NCI-H2196 (cell line): ENCODE data around the gene OTUD5.
"Not testable (repeated sequence)": the region's sequence is repeated elsewhere in the genome, so short reads cannot be mapped to it uniquely, and the experiment has no call there.

ENCODE experiments used
- DNase-seq: peaks from one replicate; lab custom pipeline; 2025; ENCODE audit not compliant: unreplicated experiment; lab: John Stamatoyannopoulos, UW

OTUD5 gene

GRCh38 chrX:48957477-48957826 is at the start of gene OTUD5:
Gene OTUD5, minus strand, starts transcription at chrX:48957607. Its CDS starts 37 bp downstream, at chrX:48957570.
- peak; percentile 62 for DNase-seq

- DNase-seq, result peak; percentile 8
Measured at GRCh38 chrX:49003696-49004095, 46.3 kb upstream of the OTUD5 start.

DNA sequence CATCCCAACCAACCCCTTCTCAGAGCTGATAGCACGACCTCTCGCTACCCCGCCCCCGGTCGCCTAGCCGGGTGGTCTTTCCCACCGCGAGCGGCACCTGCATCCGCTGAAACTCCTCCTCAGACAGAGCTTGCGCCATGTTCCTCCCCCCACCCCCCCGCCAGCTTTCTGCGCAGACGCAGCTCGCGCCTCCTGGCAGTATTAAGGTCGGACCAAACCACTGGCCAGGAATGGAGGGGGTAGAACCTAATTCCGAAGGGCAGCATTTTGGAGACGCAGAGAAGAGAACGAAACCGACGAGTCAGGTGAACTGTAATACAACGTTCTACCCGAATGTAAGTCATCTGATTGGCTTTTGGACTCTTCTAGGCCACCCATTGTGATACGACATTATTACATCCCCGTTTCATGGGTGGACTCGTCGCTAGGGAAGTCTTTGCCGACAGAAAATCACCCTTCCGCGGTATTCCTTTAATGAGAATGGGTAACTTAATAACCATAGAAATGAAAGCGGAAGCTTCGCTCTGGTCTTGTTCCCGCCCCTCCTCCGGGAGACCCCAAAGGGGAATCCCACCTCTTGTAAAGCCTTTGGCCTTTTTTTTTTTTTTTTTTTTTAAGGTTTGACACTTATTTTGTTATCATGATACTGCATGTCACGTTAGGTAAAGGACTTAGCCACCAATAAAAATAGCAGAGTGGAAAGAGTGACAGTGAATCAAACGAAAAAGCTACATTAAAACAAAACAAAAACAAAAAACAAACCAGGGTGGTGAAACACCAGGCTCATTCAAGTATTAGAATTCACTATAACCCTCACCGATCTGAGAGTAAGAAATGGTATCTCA is 44.9 kb upstream of the OTUD5 start, which contains the start of gene GRIPAP1:
Gene GRIPAP1, minus strand, starts transcription at position 174 of the 845 bp plus-strand sequence. Its CDS starts 35 bp downstream, at position 139.
- peak; percentile 82 for DNase-seq

GRCh38 chrX:49001521-49002090 is 44.2 kb upstream of the OTUD5 start:
- DNase-seq, result peak; percentile 14

- DNase-seq, result no peak
Measured at GRCh38 chrX:49000636-49001035, 43.2 kb upstream of the OTUD5 start.

DNA sequence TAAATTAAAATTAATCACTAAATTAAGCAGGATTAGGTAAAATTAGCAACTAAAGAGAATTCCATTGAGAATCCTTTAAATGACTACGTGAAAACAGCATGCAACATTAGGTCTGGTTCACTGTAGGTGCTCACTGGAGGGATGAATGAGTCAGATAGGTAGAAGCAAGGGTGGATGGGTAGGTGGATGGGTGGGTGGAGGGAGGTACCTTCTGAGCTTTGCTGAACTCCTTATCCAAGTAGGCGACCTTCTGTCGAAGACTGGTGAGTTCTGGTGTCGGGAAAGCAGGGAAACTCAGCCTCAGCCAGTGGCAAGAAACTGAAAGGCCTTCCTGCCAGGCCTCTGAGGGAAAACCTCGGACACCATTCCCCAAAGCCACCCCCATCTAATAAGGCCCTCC is 41.6 kb upstream of the OTUD5 start:
- no peak for DNase-seq

- DNase-seq, result no peak
Measured at GRCh38 chrX:48998391-48998790, 41.0 kb upstream of the OTUD5 start.

GRCh38 chrX:48997865-48998264 is 40.5 kb upstream of the OTUD5 start:
- no peak for DNase-seq

- DNase-seq, result no peak
Measured at GRCh38 chrX:48997455-48997854, 40.0 kb upstream of the OTUD5 start.

DNA sequence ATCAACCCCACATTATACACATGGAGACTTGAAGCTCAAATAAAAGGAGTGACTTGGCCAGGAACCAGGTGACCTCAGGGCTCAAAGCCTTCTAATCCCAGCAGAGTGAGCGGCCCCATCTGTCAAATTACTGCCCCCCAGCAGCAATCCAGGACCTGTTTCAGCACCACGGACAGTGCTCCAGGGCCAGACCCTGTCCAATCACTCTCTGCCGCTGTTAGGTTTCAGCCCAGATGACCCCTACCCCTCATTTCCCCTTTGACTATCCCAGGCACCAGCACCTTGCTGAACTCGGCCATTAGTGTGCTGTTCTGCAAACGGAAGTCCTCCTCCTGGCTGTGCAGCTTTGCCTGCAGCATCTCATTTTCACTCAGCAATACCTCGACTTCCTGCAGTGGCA is 39.6 kb upstream of the OTUD5 start:
- DNase-seq, result no peak

DNA sequence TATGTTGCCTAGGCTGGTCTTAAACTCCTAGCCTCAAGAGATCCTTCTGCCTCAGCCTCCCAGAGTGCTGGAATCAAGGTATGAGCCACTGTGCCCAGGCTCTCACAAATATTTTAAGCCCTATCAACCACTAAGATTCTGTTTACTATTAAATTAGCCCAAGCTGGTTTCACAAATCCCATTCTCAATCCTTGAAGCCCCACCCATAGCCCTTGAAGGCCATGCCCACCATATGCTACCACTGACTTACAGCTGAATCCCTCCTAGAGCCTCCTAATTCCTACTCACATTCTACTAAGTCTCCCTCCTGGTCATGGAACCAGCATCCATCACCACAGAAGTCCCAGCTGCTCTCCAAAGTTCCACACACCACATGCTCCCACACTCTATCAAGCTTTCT is 34.9 kb upstream of the OTUD5 start:
- DNase-seq, result no peak

DNA sequence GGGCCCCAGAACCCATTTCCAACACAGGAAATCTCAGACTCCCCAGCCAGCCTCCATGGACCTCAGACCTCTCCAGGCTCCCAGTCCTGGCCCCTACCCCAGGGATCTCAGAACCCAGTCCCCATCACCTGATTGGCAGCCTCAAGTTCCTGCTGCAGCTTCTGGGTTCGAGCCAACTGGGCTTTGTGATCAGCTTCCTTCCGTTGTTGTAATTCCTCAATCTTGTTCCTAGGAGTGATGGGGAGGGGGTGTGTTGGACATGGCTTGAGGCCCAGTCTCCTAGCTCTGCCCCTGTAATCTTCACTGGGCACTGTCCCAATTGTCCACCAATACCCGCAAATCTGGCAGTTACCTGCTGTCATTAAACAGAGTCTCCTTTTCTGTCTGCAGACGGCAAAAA is 32.1 kb upstream of the OTUD5 start:
- DNase-seq, result no peak

DNA sequence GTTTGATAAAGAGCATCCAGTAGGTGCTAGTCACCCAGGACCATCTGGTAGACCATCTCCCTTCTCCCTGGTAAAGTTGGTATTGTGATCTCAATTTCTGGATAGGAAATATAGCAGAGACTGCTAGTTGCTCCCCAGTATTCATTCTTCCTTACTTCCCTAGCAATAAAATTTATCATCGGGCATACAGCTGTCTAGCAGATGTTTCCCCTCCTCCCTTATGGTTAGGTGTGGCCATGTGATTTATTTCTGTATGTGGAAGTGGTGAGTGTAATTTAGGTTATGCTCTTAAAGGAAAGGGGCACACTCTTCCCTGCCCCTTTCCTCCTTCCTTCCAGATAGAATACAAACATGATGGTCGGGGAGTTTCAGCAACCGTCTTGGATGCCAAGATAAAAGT is 26.5 kb upstream of the OTUD5 start:
- no peak for DNase-seq

DNA sequence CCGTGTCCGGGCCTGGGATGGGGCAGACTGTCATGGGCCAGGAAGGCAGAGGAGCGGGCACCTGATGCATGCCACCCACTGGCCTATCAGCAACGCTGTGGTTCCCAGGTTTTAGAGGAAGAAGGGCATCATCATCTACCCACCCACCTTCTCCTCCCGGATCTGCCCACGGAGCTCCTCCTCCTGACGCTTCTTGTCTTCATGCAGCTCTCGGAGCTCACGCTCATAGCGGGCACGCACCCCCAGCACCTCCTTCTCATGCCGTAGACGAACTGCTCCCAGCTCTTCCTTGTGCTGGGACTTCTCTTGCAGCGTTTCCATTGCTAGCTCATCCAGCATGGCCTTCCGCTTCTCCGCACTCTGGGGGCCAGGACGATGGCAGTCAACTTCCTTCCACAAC is 25.7 kb upstream of the OTUD5 start:
- DNase-seq, result no peak

DNA sequence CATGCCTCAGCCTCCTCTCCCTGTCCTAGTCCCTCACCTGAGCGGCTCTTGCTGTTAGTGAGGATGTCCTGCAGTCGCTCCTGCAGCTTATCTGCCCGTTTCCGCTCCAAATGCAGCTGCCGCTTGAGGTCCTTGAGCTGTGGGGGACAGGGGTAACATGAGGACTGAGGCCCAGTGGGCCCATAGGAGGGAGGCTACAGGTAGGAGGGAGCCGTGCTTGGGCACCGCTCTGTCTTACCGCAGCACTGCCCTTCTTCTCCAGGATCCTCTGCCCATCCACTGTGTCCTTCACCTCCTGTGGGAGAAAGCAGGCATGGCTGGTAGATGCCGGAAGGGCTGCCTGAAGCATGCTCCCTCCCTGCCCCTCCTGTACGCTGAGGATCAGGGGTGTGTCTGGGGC is 23.8 kb upstream of the OTUD5 start:
- no peak for DNase-seq

- not testable (repeated sequence) for DNase-seq
Measured at GRCh38 chrX:48980341-48980740, 22.9 kb upstream of the OTUD5 start.

DNA sequence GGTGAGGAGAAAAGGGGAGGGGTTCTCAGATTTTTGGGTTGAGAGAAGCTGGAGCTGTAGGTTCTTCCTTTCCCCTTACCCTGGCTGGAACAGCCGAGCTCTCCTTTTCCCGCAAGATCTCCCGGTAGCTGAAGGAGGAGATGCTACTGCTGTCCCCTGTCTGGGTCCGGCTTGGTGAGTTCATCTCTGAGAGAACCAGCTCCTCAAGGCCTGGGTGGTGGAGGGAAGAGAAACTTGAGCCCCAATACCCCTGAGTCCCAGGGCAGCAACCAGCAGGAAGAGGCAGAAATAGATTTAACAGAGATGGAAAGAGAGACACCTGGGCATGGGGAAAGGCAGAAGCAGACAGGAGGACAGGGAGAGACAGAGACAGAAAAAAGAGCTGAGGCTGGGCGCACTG is 20.8 kb upstream of the OTUD5 start:
- DNase-seq, result no peak

DNA sequence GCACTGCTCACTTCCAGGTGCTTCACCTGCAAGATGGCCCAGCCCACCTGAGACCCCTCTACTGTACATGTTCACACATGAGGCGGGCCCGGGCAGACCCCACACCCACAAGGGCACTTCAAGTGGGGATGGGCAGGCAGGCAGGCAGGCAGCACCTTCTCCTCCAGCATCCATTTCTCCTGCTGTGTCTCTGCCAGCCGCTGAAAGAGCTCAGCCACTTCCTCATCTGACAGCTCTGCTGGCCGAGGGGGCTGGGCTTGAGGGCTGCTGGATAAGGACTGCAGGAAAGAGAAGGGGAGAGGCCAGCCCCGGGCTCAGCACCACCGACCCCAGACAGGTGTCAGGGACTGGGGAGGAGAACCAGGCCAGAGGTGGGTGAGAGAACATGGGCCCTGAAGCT is 18.7 kb upstream of the OTUD5 start:
- no peak for DNase-seq

DNA sequence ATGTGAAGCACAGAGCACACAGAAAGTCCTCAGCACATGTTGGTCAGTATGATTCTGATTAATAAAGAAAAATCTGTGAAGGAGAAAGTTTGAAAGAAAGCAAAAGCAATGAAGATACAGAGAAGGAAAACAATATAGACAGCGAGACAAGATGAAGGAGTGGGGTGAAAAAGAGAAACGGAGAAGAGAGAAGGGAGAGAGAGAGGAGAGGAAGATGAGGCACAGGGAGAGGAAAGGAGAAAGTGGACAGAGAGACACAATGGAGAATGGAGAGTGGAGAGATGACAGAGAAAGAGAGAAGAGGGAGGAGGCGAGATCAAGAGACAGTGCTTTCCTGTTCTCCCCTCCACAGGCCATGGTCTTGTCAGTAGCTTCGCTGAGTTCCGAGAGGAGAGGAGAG is 18.1 kb upstream of the OTUD5 start:
- no peak for DNase-seq

GRCh38 chrX:48975041-48975440 is 17.6 kb upstream of the OTUD5 start:
- no peak for DNase-seq

- no peak for DNase-seq
Measured at GRCh38 chrX:48974574-48974973, 17.2 kb upstream of the OTUD5 start.

DNA sequence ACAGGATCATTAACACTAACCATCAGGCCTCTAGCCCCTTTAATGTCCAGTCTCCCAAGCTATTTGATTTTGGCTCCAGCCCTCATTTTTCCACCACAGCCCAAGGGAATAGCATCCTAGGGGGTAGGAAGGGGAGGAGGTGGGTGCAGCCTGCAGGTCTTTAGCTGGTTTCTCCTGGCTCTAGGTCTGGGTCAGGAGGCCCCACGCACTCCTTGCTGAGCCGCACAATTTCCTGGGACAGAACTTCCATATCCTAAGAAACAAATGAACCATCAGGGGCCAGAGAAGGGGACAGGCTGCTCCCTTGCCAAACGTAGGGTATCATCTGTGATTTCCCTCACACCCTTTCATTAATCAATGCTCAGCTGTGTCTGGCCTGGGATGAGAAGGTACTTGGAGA is 16.6 kb upstream of the OTUD5 start:
- no peak for DNase-seq
